Stimulated activated CD4-positive, alpha-beta T cell treated with anti-CD3 and anti-CD28 coated beads, Interleukin-1b, Interleukin-23, amount 100 ng/mL, for 24 hours (primary cell): ENCODE measurements around the gene PTPRE.

ENCODE experiments used
- DNase-seq, 4 experiments: peaks; one replicate each; pipeline ENCODE4 v3.0.0-alpha.2; 2020; ENCODE audit warnings: low read depth in 4 of 4, low spot score in 1 of 4

The PTPRE gene

DNA sequence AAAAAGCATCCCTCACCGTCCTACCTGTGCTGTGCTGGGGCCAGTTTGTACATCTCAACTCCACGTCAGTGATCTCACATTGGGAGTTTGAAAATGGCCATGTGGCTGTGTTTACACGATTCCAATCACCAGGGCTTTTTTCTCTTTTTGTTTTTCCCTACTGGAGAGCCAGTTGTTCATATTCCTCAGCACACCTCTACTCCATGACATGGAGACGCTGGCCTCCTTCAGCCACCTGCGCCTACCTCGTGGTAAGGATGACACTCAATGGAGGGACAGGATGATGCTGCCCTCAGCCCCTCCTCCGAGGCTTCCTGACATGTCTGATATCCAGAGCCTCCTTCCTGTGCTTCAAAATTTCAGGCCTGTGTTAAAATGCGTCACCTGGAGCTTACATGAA lies 24.5 kb upstream of the PTPRE start:
- no peak for DNase-seq

GRCh38 chr10:127882801-127883459 lies 24.0 kb upstream of the PTPRE start:
- DNase-seq: no peak

GRCh38 chr10:127883516-127883915 lies 23.4 kb upstream of the PTPRE start:
- no peak for DNase-seq

DNA sequence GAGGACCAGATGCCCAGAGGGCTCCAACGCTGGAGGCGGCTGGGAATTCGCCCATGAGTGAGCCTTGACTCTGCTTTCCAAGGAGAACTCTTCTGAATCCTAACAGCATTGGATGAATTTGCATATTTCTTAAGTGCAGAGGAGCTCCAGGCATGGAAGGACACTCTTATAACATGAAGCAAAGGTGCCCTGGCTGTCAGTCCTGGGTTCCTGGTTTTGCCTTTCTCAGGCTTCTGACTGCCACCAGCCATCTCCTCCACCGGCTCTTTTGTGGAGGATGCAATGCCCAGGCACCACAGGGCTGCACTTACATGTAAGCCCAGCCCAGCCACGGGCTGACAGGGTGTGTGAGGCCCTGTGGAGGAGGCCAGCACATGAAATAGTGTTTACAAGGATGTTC lies 22.4 kb upstream of the PTPRE start:
- DNase-seq: no peak

DNA sequence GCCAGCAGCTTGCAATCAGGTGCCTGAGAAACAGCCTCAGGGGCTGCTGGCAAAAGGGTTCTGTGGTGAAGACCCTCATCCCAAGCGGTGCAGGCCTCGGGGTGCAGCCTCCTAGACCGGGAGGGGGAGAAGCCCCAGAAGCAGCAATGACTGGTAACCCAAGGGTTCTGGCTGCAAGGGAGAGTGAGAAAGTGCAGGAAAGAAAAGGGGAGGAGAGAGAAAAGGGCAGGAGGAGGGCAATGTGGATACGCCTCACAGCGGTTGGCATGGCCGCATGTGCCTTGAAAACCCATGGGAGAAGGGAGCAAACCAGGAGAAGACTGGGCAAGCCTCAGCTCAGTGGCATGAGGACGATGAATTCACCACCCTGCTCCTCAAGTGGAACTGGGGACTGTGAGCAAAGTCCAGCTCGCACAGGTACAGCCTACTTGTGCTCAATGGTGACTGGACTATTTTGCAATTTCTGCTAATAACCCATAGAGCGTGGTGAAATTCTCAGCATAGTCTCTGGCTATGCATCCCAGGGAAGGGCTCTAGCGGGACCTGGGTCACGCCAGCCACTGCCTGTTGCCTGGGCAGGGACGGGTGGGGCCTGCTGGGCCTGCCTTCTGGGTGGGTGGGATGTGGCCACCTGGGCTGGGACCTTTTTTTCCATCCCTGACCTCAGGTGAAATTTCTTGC lies 20.4 kb upstream of the PTPRE start:
- no peak for DNase-seq

DNA sequence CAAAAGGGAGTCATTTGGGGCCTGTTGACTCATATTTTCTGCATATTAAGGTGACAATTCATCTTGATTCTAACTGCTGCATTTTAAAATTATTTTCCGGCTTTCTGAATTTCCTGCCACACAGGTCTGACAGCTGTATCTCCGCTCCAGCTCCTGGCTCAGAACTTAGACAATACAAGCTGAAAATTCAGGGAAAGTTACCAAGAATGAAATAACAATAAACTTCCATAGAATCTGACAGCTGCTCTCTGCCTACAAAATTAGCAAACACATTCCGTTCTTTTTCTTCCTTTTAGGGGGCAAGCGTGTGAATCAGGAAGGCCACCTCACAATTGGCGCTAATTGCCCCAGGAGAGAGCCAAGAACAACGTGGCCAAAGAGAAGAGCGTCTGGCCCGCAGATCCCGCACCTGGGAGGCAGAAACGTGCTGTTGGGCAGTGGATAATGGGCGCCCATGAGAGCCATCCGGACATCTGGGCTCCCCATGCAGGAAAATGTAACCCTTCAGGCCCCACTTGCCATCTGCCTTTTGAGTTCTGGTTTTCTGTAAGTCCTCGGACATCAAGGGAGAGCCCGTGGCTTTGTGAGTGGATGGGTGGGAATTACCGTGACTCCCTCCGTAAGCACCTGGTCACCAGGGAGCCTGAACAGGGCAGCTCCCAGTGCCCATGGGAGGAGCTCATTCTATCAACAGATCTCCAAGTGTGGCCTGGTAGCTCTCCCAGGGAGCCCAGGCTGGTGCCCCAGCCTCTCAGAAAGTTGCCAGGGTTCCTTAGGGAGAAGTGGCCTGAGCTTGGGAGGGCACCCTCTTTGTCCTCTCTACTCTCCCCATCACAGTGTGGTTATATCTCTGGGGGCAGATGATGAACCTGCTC lies 19.1 kb upstream of the PTPRE start:
- DNase-seq: no peak

DNA sequence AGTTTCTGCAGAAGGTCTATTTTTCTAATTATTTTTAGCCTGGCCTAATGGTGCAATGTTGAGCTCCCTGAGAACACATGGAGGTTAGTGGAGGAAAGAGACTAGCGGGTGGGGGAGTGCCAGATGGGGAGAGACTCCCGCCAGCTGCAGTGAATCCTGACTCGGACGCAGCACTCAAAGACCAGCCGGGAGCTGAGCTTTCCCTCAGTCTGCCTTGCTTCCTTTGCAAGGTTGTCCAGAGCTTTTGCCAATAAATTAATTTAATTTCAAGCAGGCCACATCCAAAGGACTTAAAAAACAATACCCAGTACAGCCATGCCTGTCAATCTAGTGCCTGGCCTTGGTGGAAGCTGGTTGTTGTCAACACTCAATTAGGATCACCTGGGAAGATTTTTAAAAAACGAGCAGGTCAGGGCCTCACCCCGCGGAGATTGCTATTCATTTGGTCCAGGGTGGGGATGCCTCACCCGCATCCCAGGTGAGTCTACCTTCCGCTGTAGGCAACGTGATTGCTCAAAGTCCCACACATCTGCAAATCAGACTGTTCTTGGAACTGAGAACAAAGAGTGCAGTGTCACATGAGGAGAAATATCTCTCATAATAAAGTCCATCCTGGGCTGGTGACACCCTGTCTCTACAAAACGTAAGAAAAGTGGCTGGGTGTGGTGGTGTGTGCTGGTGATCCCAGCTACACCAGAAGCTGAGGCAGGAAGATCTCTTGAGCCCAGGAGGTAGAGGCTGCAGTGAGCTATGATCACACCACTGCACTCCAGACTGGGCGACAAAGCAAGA lies 18.2 kb upstream of the PTPRE start:
- DNase-seq: no peak

GRCh38 chr10:127889605-127890195 lies 17.2 kb upstream of the PTPRE start:
- no peak for DNase-seq

GRCh38 chr10:127890216-127890615 lies 16.7 kb upstream of the PTPRE start:
- no peak for DNase-seq

- no peak for DNase-seq
Measured at GRCh38 chr10:127890832-127891334, 16.0 kb upstream of the PTPRE start.

DNA sequence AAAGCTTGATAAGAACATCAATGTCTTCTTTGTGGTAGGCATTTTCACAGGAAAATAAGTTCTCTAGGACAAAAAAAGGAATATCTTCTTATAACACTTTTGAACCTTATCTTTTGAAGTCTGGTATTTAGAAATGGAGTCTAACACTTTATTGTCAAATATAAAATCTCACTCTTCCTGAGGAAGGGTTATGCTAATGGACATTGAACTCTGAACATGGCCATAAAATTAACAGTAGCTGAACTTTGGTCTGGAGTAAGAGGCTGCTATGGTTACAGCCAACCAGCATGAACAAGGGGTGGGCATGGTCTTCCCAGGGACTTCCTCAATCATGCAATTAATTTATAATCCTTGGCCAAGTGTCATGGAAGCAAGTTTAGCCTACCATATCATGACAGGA lies 14.2 kb upstream of the PTPRE start, which contains the start of gene CLRN3:
Gene CLRN3, minus strand, starts transcription at position 199 of the 400 bp plus-strand sequence. Its CDS starts 157 bp downstream, at position 42.
- DNase-seq: no peak

DNA sequence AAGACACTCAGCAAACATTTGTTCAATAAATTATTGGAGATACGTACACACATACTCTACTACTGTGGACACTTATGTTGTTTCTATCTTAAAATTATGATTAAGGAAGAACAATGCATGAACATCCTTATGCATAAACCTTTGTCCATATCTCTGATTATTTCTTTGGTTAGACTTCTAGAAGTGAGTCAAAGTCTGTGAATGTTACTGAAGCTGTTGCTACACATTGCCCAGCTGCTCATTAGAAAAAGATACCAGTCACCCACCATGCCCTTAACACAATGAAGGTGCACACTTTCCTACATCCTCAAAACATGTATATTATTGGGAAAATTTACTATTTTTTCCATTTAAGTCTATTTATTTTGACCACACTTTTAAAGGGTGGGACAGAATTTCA lies 12.8 kb upstream of the PTPRE start:
- DNase-seq: no peak

DNA sequence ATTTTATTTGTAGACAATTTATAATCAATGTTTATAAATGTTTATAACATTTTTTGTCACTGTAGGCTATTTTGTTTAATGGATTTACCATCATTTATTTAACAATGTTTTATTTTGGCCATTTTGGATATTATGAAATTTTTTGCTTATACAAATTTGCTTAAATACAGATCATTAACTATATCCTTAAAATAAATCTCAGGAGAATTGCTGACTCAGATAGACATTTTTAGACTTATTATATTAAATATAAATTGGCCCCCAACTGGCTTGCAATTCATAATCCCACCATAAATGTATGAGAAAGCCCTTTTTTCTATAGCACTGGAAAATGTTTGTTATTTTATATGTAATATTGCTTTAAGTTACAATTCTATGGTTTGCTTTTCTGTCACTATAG lies 10.3 kb upstream of the PTPRE start:
- DNase-seq: no peak

DNA sequence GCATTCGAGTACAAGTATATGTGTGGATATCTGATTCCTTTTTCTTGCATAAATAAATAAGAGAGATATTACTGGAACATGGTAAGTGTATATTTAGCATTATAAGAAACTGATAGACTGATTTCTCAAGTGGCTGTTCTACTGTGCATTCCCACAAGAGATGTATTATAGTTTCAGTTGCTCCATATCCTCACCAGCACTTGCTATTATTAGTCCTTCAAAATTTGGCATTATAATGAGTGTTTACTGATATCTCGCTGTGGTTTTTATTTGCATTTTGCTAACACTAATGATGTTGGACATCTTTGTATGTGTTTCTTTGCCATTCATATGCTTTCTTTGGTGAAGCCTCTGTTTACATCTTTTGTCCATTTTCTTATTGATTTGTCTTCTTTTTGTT lies 9.7 kb upstream of the PTPRE start:
- no peak for DNase-seq

DNA sequence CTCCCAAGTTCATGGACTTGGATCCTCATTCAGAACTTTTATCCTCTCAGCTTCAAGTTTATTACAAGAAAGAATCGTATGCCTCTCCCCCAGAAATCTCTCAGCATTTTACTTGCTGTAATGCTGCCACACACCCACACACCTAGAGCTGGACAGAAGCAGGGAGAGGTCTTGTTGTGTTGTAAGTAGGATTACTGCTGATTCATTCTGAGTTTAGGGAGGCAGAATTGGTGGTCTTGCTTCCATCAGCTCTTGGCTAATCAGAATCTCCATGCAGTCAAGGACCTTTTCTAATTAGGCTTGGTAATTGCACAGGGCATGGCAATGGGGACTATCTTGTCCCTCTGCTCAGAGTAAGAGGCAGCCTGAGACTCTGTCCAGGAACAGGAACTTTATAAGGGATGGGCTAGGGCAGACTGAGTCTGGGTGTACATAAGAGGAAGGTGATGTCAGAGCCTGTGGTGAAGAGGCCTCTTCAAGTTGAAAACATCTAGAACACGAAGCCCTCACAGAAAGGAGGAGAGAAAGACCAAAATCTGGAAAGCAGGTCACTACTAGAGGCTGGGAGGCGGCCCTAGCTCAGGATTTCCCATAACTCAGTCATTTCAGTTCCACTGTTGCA lies 7.0 kb upstream of the PTPRE start:
- DNase-seq: no peak

GRCh38 chr10:127903789-127904188 lies 3.1 kb upstream of the PTPRE start:
- no peak for DNase-seq

GRCh38 chr10:127904311-127905000 lies 2.4 kb upstream of the PTPRE start:
- DNase-seq: no peak

DNA sequence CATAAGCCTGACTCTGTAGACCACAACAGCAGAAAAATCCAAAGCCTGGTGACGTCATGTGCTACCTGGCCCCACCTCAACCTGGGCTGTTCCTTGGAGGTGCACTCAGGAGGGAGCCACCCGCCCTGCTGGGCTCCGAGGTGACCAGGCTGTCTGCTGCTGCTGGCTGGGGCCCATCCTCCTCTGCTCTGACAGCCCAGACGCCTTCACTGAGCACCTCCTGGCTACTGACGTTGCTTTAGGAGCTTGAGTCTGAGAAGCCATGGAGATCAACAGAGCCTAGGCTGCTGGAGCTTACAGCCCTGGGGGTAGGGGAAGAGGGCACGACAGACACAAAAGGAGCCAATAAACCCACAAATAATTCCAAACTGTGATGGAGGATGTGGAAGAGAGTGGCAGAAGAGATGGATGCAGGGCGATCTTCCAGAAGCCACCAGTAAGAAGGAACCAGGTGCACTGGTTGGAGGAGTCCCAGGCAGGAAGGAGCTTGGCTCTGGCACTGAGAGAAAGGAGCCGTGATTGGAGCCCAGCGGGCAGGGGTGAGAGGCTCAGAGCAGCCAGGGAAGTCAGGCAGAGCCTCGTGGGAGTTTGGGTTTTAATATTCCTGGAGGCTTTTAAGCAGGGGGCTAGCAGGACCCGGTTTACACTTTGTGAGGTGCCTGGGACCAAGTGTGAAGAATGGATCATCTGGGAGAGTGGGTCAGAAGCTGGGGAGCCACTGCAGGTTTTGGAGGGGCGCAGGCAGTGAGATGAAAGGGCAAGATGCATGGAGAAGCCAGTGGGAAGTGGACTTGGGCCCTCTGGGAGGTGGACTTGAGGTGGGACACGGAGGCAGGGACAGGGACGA lies 1.7 kb upstream of the PTPRE start:
- DNase-seq: no peak

DNA sequence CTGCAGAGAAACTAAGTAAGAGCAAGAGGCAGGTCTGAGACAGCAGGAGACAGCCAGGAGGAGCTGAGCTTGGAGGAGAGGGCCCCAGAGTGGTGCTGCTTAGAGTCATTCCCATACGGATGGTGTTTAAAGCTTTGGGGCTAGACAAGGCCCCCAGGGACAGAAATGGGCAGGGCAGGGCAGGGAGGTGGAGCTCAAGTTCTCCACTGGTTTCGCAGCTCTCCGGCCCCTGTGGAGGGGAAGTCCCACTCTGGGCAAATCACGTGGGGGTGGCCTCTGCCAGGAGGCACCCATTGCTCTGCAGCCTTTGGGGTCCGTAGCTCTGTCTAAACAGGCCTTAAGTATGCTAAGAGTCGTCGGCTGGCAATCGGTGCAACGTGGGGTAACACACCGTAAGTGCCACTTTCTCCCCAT lies 1.0 kb upstream of the PTPRE start:
- DNase-seq: no peak
